HuH-7.5 (cell line): ENCODE results near the gene XPO6.

Experiments used
- DNase-seq: peaks from one replicate; pipeline ENCODE4 v3.0.0; 2011; ENCODE audit warnings: low spot score

Gene XPO6

GRCh38 chr16:28110074-28110473 is 101.7 kb downstream of the XPO6 start:
- no peak for DNase-seq

- no peak for DNase-seq
Observed at GRCh38 chr16:28108590-28109247, 103.0 kb downstream of the XPO6 start.

- no peak for DNase-seq
Observed at GRCh38 chr16:28107232-28107631, 104.5 kb downstream of the XPO6 start.

- no peak for DNase-seq
Observed at GRCh38 chr16:28106467-28107215, 105.1 kb downstream of the XPO6 start.

- DNase-seq: no peak
Observed at GRCh38 chr16:28105954-28106353, 105.8 kb downstream of the XPO6 start.

GRCh38 chr16:28105297-28105696 is 106.5 kb downstream of the XPO6 start:
- no peak for DNase-seq

GRCh38 chr16:28104404-28104803 is 107.4 kb downstream of the XPO6 start:
- no peak for DNase-seq

- no peak for DNase-seq
Observed at GRCh38 chr16:28103516-28104170, 108.1 kb downstream of the XPO6 start.

- DNase-seq: no peak
Observed at GRCh38 chr16:28101533-28101890, 110.3 kb downstream of the XPO6 start.

GRCh38 chr16:28100810-28101532 is 110.8 kb downstream of the XPO6 start:
- DNase-seq: no peak

- no peak for DNase-seq
Observed at GRCh38 chr16:28098959-28099945, 112.5 kb downstream of the XPO6 start.

- no peak for DNase-seq
Observed at GRCh38 chr16:28098171-28098958, 113.4 kb downstream of the XPO6 start.

GRCh38 chr16:28096983-28097899 is 114.5 kb downstream of the XPO6 start:
- DNase-seq: no peak

GRCh38 chr16:28093385-28093725 is 118.4 kb downstream of the XPO6 start:
- no peak for DNase-seq

- DNase-seq: no peak
Observed at GRCh38 chr16:28092721-28093384, 118.9 kb downstream of the XPO6 start.

GRCh38 chr16:28091656-28092055 is 120.1 kb downstream of the XPO6 start:
- DNase-seq: no peak

GRCh38 chr16:28090646-28091377 is 121.0 kb downstream of the XPO6 start:
- no peak for DNase-seq

GRCh38 chr16:28089992-28090365 is 121.8 kb downstream of the XPO6 start:
- DNase-seq: no peak
